GM18861 (cell line): ENCODE measurements around the gene GTF2IRD2.
"Not testable (repeated sequence)": the region's sequence is repeated elsewhere in the genome, so short reads cannot be mapped to it uniquely, and the experiment has no call there.

ENCODE experiments used
- ATAC-seq: cut with Tn5 transposase; IDR thresholded peaks from one replicate; pipeline ENCODE4 v1.9.1; 2021; ENCODE audit not compliant: unreplicated experiment

The GTF2IRD2 gene

DNA sequence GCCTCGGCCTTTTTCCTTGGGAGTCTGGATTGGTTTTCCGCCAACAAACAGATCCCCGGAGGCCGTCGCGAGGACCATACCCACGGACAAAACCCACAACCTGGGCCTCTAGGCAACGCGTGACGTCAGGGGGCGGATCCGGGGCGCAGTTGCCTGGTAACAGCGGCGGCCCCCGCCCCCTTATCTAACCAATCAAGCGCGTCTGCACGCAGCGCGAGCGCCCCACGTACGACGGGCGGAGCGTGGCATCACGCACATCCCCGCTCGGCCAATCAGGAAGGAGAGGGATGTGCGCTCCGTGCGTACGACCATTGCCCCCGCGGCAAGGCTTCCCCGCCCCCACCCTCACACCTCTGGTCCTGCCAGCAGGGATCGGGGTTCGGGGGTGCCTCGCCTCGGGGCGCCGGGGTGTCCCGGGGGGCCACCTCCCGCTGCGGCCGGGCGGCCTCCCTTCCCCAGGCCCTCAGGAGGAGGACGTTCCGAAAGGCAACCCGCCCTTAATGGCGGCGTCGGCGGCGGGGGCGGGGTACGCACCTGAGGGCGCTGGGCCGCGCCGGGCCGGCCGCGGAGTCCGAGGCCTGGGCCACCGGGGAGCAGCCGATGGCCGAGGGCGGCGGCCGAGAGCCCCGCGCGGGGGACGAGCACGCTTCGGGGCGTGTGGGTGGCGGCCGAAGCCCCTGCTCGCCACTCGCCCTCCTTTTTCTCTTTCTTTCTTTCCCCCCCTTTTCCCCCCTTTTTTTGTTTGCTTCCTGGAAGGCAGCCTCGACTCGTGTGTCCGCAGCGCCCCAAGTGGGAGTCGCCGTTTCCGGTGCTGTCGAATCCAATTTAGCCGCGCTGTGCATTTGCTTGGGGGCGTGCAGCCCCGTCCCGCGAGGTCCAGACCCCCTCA, at the start of gene GTF2IRD2:
TSS of gene GTF2IRD2 (minus strand) at position 773 of the 889 bp plus-strand sequence. CDS start 15,227 bp downstream, outside the sequence.
- ATAC-seq = peak; percentile 85

DNA sequence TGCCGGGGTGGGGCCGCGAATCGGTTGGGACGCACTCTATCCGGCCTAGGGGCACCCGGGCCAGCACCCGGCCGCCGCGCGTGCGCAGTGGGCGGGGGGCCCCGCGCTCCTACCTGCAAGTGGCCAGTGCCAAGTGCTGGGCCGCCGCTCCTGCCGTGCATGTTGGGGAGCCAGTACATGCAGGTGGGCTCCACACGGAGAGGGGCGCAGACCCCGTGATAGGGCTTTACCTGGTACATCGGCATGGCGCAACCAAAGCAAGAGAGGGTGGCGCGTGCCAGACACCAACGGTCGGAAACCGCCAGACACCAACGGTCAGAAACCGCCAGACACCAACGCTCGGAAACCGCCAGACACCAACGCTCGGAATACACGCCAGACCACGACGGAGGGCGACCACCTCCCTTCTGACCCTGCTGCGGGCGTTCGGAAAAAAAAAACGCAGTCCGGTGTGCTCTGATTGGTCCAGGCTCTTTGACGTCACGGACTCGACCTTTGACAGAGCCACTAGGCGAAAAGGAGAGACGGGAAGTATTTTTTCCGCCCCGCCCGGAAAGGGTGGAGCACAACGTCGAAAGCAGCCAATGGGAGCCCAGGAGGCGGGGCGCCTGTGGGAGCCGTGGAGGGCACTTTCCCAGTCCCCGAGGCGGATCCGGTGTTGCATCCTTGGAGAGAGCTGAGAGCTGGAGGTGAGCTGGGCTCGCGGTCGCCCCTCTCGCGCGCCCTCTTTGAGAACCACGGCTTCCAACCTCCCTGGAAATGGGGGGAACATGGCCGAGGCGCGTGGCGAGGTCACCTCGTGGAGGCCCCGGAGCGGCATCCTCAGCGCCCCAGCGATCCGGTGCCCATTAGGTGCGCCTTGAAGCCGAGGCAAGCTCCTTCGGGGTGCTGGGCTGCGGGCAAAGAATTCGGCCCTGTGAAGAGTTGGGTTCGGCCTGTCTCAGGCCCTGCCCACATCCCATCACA, 39.0 kb upstream of the GTF2IRD2 start:
- ATAC-seq = peak; percentile 51

DNA sequence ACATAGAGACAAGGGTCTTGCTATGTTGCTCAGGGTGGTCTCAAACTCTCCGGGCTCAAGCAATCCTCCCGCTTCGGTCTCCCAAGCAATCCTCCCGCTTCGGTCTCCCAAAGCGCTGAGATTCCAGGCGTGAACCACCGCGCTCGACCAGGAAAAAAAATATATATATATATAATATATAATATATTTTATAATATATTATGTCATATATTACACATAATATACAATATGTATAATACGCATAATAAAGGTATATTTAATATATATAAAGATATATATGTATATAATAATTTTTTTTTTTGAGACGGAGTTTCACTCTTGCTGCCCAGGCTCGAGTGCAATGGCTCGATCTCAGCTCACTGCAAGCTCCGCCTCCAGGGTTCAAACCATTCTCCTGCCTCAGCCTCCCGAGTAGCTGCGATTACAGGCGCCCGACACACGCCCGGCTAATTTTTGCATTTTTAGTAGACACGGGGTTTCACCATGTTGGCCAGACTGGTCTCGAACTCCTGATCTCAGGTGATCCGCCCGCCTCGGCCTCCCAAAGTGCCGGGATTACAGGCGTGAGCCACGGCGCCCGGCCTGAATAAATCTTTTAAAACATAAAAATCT, 38.2 kb upstream of the GTF2IRD2 start:
- not testable (repeated sequence) for ATAC-seq

DNA sequence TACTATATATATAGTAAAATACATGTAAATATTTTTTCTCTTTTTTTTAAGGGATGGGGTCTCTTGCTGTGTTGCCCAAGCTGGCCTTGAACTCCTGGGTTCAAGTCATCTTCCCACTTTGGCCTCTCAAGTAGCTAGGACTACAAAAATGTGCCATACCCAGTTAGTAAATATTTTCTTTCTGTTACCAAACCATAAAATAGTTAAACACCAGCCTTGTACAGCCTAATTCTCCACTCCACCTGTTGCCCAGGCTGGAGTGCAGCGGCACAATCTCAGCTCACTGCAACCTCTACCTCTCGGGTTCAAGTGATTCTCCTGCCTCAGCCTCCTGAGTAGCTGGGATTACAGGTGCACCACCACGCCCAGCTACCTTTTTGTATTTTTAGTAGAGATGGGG, 33.9 kb upstream of the GTF2IRD2 start:
- ATAC-seq = not testable (repeated sequence)

DNA sequence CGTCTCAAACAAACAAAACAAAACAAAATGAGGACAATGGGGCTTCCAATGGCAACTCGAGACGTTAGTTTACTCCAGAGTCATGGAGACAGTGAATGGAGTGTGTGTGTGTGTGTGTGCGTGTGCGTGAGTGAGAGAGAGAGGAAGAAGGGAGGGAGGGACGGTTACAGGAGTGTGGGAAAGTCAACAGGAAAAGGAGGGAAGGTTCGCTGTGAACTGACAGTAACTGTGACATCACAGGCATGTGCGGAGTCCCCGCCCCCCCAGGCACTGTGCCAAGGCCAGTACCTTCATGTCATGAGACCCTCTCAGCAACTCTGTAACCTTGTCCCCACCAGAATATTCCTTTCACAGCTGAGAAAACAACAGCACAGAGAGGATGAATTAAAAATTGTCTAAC, 30.7 kb upstream of the GTF2IRD2 start:
- not testable (repeated sequence) for ATAC-seq

DNA sequence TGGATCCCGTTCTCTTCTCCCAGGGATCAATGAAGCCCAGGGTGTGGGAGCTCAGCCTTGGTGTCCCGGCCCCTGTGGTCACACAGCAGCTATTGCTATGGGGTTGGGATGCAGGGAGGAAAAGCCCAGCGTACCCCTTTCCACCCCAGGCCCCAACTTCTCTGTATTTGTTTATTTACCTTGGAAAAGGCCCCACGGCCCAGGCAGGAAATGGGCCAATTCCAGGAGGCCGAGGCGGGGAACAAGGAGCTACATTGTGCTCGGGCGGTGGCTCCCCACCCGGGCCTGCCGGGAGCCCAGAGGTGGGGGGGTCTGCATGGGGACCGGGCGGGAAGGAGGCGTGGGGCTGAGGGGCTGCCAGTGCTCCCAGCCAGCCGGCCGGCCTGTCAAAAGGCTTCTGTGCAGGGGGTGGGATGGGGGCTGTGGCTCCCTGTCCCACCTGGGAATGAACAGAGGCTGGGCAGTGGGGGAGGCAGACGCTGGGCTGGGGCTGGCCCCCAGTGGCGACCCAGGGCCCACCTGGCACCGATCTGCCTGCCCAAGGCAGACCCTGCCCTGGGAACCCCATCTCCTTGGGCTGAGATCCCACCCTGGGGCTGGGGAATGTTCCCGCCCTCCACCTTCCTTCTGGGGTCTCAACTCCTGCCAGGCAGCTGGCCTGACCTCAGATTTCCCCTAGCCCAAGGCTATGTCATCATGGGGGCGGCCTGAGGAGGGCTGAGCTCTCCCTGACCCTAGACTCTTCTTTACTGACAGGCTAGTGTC, 23.5 kb upstream of the GTF2IRD2 start:
- not testable (repeated sequence) for ATAC-seq

DNA sequence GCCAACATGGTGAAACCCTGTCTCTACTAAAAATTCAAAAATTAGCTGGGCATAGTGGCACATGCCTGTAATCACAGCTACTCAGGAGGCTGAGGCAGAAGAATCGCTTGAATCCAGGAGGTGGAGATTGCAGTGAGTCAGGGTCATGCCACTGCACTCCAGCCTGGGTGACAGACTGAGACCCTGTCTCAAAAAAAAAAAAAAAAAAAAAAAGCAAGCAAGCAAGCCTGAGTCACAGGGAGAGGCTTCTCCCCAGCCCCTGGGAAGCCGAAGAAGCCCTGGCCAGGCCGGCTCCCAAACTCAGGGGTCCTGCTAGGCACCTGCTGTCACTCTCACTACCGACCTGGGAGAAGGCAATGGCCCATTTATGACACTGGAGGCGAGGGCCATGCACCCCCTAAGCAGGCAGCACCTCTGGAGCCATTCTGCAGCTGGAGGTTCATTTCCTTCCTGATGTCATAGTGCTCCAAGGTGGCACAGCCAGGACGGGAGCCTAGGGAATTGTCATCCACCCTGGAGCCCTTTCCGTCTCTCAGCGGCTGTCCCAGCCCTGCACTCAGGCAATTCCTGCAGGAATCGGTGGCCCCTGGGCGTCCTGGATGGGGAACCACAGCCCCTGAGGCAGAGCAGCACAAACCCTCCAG, 22.8 kb upstream of the GTF2IRD2 start:
- ATAC-seq = not testable (repeated sequence)

DNA sequence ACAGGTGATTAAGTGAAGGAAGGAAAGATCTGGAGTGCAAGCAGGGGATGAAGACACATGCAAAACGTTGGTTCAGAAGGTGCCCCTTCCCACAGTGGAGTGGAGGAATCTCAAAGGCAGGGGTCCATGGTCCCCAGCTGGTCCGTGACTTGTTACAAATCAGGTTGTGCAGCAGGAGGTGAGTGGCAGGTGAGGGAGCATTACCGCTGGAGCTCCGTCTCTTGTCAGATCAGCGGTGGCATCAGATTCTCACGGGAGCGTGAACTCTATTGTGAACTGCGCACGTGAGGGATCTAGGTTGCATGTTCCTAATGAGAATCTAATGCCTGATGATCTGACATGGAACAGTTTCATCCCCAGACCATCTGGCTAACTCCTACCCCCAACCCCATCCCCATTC, 21.1 kb upstream of the GTF2IRD2 start:
- ATAC-seq = not testable (repeated sequence)

DNA sequence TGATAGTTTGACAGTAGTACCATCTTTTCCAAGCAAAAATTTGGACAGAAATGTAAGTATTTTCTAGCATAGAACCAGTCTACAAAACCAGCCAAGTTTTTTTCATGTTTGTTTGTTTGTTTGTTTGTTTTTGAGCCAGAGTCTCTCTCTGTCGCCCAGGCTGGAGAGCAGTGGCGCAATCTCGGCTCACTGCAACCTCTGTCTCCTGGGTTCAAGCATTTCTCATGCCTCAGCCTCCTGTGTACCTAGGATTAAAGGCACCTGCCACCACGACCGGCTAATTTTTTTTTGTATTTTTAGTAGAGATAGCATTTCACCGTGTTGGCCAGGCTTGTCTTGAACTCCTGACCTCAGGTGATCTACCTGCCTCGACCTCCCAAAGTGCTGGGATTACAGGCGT, 14.4 kb upstream of the GTF2IRD2 start:
- ATAC-seq = not testable (repeated sequence)

DNA sequence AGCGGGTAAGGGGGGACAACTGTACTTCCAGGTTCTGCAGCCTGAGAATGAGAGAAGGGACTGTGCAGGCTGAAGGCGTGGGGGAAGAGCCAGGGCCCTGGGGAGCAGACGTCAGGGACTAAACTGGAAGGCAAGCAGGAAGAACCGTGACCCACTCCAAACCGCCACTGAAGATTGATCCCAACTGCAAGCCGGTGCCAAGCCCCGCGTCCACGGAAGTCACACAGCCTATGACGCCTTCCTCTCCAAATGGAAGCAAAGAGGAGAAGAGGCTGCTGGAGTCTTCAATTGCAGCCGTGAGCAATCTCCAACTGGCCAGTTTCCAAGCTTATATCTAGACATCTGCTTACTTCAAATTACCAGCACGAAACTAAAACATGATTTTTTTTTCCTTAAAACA, 1.6 kb downstream of the GTF2IRD2 start:
- not testable (repeated sequence) for ATAC-seq

DNA sequence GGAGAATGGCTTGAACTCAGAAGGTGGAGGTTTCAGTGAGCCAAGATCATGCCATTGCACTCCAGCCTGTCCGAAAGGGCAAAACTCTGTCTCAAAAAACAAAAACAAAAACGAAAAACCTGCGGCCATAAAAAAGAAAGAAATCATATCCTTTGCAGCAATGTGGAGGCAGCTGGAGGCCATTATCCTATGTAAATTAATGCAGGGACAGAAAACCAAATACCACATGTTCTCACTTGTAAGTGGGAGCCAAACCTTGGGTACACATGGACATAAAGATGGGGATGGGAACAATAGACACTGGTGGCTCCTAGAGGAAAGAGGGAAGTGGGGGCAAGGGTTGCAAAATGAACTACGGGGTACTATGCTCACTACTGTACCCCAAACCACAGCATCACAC, 21.0 kb downstream of the GTF2IRD2 start:
- not testable (repeated sequence) for ATAC-seq

DNA sequence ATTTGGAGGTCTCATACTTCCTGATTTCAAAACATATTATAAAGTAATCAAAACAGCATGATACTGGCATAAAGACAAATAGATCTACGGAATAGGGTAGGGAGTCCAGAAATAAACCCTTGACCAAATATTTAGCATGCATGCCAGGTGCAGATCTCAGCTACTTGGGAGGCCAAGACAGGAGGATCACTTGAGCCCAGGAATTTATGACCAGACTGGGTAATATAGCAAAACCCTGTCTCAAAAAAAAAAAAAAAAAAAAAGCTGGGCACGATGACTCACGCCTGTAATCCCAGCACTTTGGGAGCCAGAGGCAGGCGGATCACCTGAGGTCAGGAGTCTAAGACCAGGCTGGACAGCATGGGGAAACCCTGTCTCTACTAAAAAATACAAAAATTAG, 21.4 kb downstream of the GTF2IRD2 start:
- ATAC-seq = not testable (repeated sequence)

DNA sequence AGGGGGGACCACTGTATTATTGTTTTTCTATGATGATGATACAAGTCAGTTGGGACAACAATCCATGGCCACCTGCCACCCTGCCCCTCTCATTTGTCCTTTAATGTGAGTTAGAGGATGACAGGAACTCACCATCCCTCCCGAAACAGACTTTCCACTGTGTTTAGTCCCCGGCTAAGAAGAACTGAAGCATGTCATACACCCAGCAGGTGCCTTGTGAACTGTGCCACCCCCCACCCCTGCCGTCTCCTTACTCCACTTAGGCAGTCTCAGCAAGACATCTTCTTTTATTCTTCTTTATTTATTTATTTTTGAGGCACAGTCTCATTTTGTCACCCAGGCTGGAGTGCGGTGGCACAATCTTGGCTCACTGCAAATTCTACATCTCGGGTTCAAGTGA, 30.1 kb downstream of the GTF2IRD2 start:
- not testable (repeated sequence) for ATAC-seq

DNA sequence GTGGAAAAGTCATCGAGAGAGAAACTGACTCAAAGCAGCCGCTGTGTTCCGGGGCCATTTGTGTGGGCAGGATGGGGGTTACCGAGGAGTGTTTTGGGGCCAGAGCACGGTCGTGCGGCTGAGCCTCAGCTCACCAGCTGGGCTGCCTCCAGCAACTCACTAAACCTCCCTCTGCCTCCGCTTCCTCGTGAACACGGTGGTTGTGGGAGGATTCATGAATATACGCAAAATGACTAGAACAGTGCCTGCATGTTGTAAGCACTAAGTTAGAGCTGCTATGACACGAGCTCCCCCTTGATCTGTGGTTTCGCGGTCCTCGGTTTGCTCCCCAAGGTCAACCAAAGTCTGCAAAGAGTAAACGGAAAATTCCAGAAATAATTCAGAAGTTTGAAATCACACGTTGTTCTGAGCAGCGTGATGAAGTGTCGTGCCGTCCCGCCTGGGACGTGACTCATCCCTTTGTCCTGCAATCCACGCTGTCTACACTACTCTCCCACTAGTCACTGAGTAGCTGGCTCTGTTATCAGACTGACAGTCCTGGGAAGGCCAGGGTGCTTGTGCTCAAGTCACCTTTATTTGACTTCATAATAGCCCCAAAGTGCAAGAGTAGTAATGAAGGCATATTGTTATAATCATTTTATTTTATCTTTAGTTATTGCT, 31.1 kb downstream of the GTF2IRD2 start:
- peak; percentile 72 for ATAC-seq

DNA sequence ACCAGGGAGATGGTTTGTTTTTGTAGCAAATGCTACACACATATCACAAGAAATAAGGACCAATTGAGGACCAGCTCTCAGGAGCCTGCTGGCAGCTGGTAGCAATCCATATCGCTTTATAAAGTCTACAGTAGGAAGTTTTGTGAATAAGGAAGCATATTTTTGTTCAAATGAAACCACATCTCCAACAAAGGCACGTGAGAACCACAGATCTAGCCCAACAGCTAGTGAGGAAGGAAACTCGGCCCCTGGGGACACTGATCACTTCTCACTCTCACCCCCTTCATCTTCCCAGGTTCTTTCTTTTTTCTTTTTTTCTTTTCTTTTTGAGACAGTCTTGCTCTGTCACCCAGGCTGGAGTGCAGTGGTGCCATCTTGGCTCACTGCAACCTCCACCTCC, 35.5 kb downstream of the GTF2IRD2 start:
- ATAC-seq = not testable (repeated sequence)

DNA sequence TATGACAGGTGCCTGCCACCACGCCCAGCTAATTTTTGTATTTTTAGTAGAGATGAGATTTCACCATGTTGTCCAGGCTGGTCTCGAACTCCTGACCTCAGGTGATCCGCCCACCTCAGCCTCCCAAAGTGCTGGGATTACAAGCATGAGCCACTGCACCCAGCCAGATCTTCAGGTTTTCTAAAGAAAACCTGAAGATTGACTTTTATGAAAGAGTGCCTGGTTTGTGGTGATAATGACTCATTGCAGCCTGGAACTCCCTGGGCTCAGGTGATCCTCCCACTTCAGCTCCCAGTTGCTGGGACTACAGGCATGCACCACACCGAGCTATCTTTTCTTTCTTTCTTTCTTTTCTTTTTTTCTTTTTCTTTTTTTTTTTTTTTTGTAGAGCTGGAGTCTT, 52.8 kb downstream of the GTF2IRD2 start:
- ATAC-seq = not testable (repeated sequence)

DNA sequence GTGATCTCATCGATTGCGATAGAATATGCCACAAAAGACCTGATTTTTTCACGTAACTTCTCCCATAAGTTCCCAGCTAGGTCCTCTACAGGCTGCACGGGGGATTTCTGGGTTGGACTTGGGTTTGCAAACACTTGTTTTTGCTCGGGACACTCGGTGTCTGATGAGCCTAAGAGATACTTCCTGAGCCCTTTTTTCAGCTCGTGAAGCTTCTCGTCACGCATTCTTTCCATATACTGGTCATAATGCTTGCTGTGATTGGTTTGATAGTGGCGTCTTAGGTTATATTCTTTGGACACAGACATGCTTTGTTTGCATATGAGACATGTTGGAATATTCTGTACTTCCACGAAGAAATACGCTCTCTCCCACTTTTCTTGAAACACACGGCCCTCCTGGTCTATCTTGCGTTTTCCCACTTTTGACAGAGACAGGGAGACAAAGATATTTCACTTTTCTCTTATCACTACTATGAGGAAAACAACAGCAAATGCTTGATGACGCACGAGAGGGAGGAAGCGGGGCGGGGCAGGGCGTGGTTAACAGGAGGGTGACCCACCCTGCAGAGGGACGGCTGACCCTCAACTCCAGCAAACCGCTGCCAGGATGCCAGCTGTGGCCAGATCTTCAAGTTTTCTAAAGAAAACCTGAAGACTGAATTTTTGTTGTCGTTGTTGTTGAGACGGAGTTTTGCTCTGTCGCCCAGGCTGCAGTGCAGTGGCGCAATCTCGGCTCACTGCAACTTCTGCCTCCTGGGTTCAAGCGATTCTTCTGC, 53.4 kb downstream of the GTF2IRD2 start:
- not testable (repeated sequence) for ATAC-seq

DNA sequence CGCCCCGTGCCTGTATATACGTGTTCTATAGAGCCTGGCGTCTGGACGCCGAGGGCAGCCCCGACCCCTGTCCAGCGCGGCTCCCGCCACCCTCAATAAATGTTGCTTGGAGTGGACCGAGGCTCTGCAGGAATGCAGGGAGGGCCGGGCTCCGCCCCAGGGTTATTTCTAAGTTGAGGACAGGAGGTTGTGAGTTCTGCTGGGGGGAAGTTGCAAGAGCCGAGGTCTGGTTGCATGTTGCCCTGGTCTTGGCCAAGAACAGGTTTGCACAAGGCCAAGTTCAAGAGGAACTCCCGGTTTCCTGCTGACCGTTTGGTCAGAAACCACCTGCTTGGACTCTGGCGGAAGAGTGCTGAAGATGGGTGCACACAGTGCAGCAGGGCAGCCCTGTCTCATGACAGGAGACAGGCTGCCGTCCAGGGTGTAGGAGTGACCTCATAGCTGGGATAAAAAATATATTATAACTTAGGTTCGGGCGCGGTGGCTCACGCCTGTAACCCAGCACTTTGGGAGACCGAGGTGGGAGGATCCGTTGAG, 62.1 kb downstream of the GTF2IRD2 start:
- ATAC-seq = not testable (repeated sequence)
